OCI-LY3 (cell line): Measurements from ENCODE around the gene IGHMBP2.

Experiments used
- H2AFZ ChIP-seq: fragments of 200-600, 300-600 bp; shearing (Covaris generic); 2 replicates; pipeline ENCODE4 v1.6.0; 2014; ENCODE audit warnings: antibody characterized with exemption, low read depth, low read length
- H3K27ac ChIP-seq: fragments of 200-600, 300-600 bp; sonication (generic); 2 replicates; pipeline ENCODE4 v1.5.1; 2014; ENCODE audit warnings: mild to moderate bottlenecking, low read length, moderate library complexity, mixed read lengths
- H3K27me3 ChIP-seq: fragments of 200-600, 300-600 bp; sonication (generic); 2 replicates; pipeline ENCODE4 v1.6.1; 2014; ENCODE audit warnings: low read depth, low read length, mixed read lengths
- H3K36me3 ChIP-seq: fragments of 200-600, 300-600 bp; sonication (generic); replicated peaks from 2 replicates; pipeline ENCODE3; 2014; ENCODE audit warnings: low read depth, low read length, mixed read lengths
- H3K4me1 ChIP-seq: fragments of 300-600, 200-600 bp; sonication (generic); 2 replicates; pipeline ENCODE4 v1.6.1; 2014; ENCODE audit warnings: low read length, mixed read lengths
- H3K4me2 ChIP-seq: fragments of 200-600, 300-600 bp; sonication (generic); 2 replicates; pipeline ENCODE4 v1.6.1; 2014; ENCODE audit warnings: low read length, mixed read lengths
- H3K4me3 ChIP-seq: fragments of 300-600, 200-600 bp; sonication (generic); 2 replicates; pipeline ENCODE4 v1.5.1; 2014; ENCODE audit warnings: antibody characterized with exemption, mild to moderate bottlenecking, low read length, moderate library complexity
- H3K79me2 ChIP-seq: fragments of 300-600, 200-600 bp; shearing (Covaris generic); 2 replicates; pipeline ENCODE4 v1.6.1; 2014; ENCODE audit warnings: mild to moderate bottlenecking, low read length, mixed read lengths
- H3K9ac ChIP-seq: fragments of 300-600, 200-600 bp; shearing (Covaris generic); 2 replicates; pipeline ENCODE4 v1.6.0; 2014; ENCODE audit warnings: mild to moderate bottlenecking, low read length, moderate library complexity
- H3K9me3 ChIP-seq: fragments of 200-600, 300-600 bp; shearing (Covaris generic); 2 replicates; pipeline ENCODE4 v1.6.1; 2014; ENCODE audit warnings: low read length, mixed read lengths; ENCODE audit not compliant: insufficient read depth
- H4K20me1 ChIP-seq: fragments of 200-600, 300-600 bp; sonication (generic); 2 replicates; pipeline ENCODE4 v1.6.1; 2016; ENCODE audit warnings: low read length, mixed read lengths; ENCODE audit not compliant: insufficient read depth
- EZH2phosphoT487 ChIP-seq: fragments of 200-600 bp; shearing (Covaris generic); IDR thresholded peaks from 2 replicates; pipeline ENCODE4 v1.6.1; 2018; ENCODE audit warnings: antibody characterized with exemption, mixed run types, low read depth
- TF ChIP-seq, protein P1 (sequence below): fragments of 200-600, 300-600 bp; sonication (generic); IDR thresholded peaks from 2 replicates; pipeline ENCODE4 v1.5.1; 2014; ENCODE audit warnings: antibody characterized with exemption, low read length, low read depth

Gene IGHMBP2

DNA sequence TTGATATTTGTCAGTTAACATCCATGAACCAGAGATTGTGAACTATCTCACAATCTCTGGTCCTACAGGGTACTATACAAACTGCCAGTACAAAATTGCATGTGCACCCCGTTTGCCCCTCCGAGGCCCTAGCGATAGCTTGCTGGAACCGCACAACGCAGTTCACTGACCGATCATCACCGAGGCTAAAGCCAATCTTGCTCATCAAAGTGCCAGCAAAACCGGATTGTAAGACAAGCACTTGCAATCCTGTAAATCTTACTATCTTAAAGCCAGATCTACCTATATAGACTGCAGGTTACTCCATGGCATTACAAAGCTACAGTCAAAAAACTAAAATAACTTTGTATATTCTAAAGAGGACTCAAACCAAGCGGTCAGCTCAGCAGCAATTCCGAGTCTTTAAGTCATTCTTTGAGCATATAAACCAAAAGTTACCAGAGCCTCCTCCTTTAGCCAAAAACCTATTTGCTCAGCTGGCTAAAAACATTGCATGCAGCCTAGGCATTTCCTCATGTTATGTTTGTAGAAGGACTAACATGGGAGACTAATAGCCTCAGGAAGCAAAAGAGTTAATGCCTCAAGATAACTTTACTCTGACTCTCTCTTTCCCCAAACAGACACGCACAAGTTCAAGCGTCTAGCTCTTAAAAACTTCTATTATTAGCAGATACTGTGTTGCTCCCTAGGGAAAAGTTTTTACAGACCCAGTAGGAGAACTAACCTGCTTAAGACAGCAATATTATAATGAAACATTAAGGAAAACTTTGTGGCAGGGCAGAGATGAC, 31.3 kb upstream of the IGHMBP2 start:
- TF ChIP-seq, protein P1, sequence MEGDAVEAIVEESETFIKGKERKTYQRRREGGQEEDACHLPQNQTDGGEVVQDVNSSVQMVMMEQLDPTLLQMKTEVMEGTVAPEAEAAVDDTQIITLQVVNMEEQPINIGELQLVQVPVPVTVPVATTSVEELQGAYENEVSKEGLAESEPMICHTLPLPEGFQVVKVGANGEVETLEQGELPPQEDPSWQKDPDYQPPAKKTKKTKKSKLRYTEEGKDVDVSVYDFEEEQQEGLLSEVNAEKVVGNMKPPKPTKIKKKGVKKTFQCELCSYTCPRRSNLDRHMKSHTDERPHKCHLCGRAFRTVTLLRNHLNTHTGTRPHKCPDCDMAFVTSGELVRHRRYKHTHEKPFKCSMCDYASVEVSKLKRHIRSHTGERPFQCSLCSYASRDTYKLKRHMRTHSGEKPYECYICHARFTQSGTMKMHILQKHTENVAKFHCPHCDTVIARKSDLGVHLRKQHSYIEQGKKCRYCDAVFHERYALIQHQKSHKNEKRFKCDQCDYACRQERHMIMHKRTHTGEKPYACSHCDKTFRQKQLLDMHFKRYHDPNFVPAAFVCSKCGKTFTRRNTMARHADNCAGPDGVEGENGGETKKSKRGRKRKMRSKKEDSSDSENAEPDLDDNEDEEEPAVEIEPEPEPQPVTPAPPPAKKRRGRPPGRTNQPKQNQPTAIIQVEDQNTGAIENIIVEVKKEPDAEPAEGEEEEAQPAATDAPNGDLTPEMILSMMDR = no peak
- TF ChIP-seq EZH2phosphoT487 = no peak
- H3K9me3 ChIP-seq = no peaks in the 10 kb centered on the region
- no peak overlapping the region for H3K9ac ChIP-seq
- H3K4me3 ChIP-seq = no peak overlapping the region
- no peaks in the 10 kb centered on the region for H4K20me1 ChIP-seq
- no peaks in the 10 kb centered on the region for H3K36me3 ChIP-seq
- no peak overlapping the region for H3K27ac ChIP-seq
- no peak overlapping the region for H3K4me2 ChIP-seq
- H3K4me1 ChIP-seq = peaks cover 8% of the 10 kb centered on the region; the same call in 1 of the 2 replicates
- H2AFZ ChIP-seq = no peak overlapping the region
- H3K27me3 ChIP-seq = peaks cover 51% of the 10 kb centered on the region
- no peaks in the 10 kb centered on the region for H3K79me2 ChIP-seq

DNA sequence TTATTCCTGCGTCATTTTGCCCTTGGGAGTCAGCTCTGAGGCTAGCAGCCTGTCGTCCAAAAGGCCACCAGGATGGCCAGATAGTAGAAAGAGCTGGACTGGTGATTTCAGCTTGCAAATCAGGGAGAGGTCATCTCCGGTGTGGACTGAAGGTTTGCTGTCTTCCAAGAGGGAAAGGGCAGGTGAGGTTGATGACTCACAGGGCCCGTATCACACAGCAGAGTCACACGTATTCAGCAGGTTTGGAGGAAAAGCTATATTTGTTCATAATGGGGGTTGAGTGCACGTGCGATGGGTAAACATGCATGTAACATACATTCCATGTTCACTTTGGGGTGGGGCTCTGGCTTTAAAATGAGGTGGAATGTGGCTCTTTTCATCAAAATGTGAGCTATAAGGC, 25.7 kb upstream of the IGHMBP2 start:
- H3K27me3 ChIP-seq = peaks cover 6% of the 10 kb centered on the region
- no peak overlapping the region for H3K4me2 ChIP-seq
- TF ChIP-seq EZH2phosphoT487 = no peak
- TF ChIP-seq, protein P1 = no peak
- no peak overlapping the region for H3K4me3 ChIP-seq
- H3K9me3 ChIP-seq = no peaks in the 10 kb centered on the region
- no peaks in the 10 kb centered on the region for H4K20me1 ChIP-seq
- H3K36me3 ChIP-seq = no peaks in the 10 kb centered on the region
- H3K79me2 ChIP-seq = no peaks in the 10 kb centered on the region
- no peak overlapping the region for H3K9ac ChIP-seq
- no peak overlapping the region for H2AFZ ChIP-seq
- no peak overlapping the region for H3K27ac ChIP-seq
- H3K4me1 ChIP-seq = no peaks in the 10 kb centered on the region

DNA sequence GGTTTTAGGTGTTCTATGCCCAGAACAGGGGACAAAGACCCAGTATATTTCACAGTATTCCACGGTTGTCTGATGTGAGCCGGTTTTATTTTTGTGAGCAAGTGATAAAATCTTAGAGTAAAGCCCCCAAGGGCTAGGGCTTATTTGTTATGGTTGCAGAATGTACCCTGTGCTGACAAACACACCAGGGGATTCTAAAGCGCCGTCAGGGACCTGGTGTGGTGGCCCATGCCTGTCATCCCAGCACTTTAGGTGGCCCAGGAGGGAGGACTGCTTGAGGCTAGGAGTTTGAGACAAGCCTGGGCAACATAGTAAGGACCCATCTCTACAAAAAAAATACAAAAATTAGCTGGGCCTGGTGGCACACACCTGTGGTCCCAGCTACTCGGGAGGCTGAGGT, 22.8 kb upstream of the IGHMBP2 start:
- Histone ChIP-seq H3K27me3 (no peaks in the 10 kb centered on the region), H2AFZ (no peak overlapping the region), H3K9ac (no peak overlapping the region)

DNA sequence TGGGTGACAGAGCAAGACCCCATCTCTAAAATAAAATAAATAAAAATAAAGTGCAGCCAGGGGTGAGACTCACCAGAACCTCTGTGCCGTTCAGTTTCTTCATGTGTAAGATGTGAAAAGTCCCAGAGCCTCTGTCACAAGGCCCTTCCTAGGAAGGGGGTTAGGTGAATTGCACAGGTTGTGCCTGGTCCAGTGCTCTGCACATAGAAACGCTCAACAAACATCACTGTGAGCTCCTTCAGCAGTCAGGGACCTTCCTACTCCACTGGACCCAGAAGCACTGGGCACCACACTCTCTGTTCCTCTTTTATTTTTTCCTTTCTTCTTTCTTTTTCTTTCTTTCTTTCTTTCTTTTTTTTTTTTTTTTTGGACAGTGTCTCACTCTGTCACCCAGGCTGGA, 22.4 kb upstream of the IGHMBP2 start:
- H3K4me2 ChIP-seq = no peak overlapping the region
- H3K4me1 ChIP-seq = no peaks in the 10 kb centered on the region

More for the DNA sequence above, 22.8 kb upstream of the IGHMBP2 start:
- Histone ChIP-seq H3K36me3 (no peaks in the 10 kb centered on the region), H3K4me1 (no peaks in the 10 kb centered on the region), H3K9me3 (no peaks in the 10 kb centered on the region), H3K4me3 (no peak overlapping the region), H3K79me2 (no peaks in the 10 kb centered on the region), H4K20me1 (no peaks in the 10 kb centered on the region), H3K4me2 (no peak overlapping the region), H3K27ac (no peak overlapping the region)
- no peak for TF ChIP-seq EZH2phosphoT487
- TF ChIP-seq, protein P1 = no peak

More for the DNA sequence above, 22.4 kb upstream of the IGHMBP2 start:
- no peaks in the 10 kb centered on the region for H4K20me1 ChIP-seq
- TF ChIP-seq EZH2phosphoT487 = no peak
- TF ChIP-seq, protein P1 = no peak
- H3K79me2 ChIP-seq = no peaks in the 10 kb centered on the region
- H3K9ac ChIP-seq = no peak overlapping the region
- no peaks in the 10 kb centered on the region for H3K27me3 ChIP-seq
- H3K9me3 ChIP-seq = no peaks in the 10 kb centered on the region
- no peaks in the 10 kb centered on the region for H3K36me3 ChIP-seq
- no peak overlapping the region for H3K4me3 ChIP-seq
- no peak overlapping the region for H3K27ac ChIP-seq
- no peak overlapping the region for H2AFZ ChIP-seq
